ENCODE measurements around the gene GYPE.
"Not testable (repeated sequence)": the region's sequence is repeated elsewhere in the genome, so short reads cannot be mapped to it uniquely, and the experiment has no call there.

Gene GYPE

DNA sequence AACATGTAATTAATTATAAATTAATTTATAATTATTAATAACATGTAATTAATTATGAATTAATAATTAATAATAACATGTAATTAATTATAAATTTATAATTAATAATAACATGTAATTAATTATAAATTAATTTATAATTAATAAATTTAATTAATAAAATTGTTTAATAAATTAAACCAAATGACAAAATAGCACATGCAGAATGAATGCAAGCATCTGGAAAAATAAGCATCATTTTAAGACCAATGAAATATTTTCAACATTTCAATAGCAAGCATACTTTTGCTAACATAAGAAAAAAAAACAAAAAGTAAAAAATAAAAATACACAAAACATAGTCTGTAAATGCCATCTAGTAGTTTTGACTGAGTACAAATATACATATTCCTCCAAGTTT is 21.8 kb downstream of the GYPE start:
- DNase-seq (ENCODE audit: insufficient read length): no peak
- no peak for TF ChIP-seq POLR2A (IDR thresholded peaks at IDR 0.05; ENCODE audit: low read depth, low read length)
- no peak for TF ChIP-seq TAF1 (IDR thresholded peaks at IDR 0.05; ENCODE audit: borderline replicate concordance, low read depth, low read length)
- no peak for TF ChIP-seq POLR2AphosphoS5 (IDR thresholded peaks at IDR 0.05; ENCODE audit: low read depth, low read length)
- FAIRE-seq: no peak

DNA sequence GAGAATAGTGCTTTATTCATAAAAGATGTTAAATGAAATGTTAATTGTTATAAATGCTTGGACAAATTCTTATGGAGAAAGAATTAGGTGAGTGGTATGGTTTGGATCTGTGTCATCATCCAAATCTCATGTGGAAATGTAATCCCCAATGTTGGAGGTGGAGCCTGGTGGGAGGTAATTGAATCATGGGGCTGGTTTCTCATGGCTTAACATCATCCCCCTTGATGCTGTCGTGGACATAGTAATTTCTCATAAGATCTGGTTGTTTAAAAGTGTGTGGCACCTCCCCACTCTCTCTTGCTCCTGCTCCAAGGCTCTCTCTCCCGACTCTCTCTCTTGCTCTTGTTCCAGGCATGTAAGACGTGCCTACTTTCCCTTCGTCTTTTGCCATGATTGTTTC is 22.5 kb downstream of the GYPE start:
- DNase-seq (ENCODE audit: insufficient read length) (no peak), FAIRE-seq (no peak)
- no peak for TF ChIP-seq TAF1 (IDR thresholded peaks at IDR 0.05; ENCODE audit: borderline replicate concordance, low read depth, low read length)
- TF ChIP-seq POLR2A (IDR thresholded peaks at IDR 0.05; ENCODE audit: low read depth, low read length): no peak
- TF ChIP-seq POLR2AphosphoS5 (IDR thresholded peaks at IDR 0.05; ENCODE audit: low read depth, low read length): no peak

DNA sequence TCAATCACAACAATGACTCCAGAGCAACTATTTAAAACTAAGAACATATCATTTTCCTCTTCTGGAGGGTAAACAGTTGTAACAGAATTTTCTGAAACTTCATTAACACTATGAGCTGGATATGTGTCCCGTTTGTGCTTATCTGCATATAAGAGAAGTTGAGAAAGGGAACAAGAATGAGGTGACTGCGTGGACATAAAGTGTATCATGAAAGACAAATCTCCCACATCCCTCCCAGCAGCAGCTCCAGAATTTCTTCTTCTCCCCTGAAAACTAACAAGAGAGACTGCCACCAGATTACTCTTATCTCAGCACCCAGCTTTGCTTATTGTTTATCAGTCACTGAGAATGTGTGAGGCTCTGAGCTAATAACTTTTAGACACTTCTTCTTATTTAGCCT is 25.8 kb downstream of the GYPE start:
- DNase-seq (ENCODE audit: insufficient read length); FAIRE-seq: not testable (repeated sequence)

- not testable (repeated sequence) for DNase-seq (ENCODE audit: insufficient read length); FAIRE-seq
These were observed 30.0 kb downstream of the GYPE start for GRCh38 chr4:143875357-143875756.

- not testable (repeated sequence) for DNase-seq (ENCODE audit: insufficient read length); FAIRE-seq
These were observed 34.7 kb downstream of the GYPE start for GRCh38 chr4:143870523-143871268.

DNA sequence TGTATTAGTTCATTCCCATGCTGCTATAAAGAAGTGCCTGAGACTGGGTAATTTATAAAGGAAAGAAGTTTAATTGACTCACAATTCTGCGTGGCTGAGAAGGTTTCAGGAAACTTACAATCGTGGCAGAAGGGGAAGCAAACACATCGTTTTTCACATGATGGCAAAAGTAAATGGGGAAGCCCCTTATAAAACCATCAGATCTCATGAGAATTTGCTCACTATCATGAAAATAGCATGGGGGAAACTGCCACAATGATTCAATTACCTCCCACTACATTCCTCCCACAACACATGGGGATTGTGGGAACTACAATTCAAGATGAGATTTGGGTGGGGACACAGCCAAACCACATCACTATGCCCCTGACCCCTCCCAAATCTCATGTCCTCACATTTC is 35.4 kb downstream of the GYPE start:
- FAIRE-seq; DNase-seq (ENCODE audit: insufficient read length): not testable (repeated sequence)

- DNase-seq (ENCODE audit: insufficient read length); FAIRE-seq: not testable (repeated sequence)
These were observed 42.6 kb downstream of the GYPE start for GRCh38 chr4:143862716-143863115.

GRCh38 chr4:143858456-143858855 is 46.9 kb downstream of the GYPE start:
- TF ChIP-seq TAF1 (IDR thresholded peaks at IDR 0.05; ENCODE audit: borderline replicate concordance, low read depth, low read length): no peak
- TF ChIP-seq POLR2A (IDR thresholded peaks at IDR 0.05; ENCODE audit: low read depth, low read length): no peak
- no peak for TF ChIP-seq POLR2AphosphoS5 (IDR thresholded peaks at IDR 0.05; ENCODE audit: low read depth, low read length)
- no peak for FAIRE-seq
- no peak for DNase-seq (ENCODE audit: insufficient read length)

DNA sequence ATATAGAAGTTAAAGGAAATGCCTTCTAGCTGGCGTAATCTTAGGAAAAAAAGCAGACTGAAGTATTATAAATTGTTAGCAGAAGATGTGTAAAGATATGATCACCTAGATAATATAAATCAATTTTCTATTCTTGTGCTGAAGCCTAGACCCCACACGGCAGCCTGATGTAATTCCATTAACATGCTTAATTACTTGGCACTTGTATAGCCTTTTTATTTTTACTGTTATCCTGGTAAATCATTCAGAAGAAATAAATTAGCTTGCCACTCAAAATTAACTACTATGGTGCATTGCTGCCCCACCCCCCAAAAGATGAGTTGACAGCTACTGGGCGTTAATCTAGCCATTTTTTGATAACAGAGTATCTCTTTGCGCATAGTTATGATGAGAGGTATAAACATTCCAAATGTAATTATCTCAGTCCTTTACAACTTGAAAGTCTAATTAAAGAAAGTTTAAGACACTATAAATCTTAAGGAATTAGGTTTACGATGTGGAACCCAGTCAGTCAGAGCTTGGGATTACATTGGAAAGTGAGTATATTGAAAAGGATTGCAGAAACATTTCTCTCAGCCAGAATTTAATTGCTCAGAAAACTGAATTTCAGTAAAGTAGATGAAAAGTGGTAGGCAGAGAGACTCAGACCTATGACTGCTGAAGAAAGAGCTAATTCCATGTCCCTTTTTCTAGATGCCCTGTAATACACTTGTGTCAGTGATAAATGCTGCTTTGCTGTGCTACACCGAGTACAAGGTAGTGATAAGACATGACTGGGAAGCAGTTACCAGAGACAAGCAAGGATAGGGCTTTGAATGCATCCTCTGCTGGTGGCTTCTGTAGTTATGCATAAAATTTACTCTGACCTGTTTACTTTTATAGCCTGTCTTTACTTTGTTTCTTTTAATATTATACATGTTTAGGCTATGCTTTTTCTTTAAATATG is 47.7 kb downstream of the GYPE start:
- FAIRE-seq; DNase-seq (ENCODE audit: insufficient read length): not testable (repeated sequence)

DNA sequence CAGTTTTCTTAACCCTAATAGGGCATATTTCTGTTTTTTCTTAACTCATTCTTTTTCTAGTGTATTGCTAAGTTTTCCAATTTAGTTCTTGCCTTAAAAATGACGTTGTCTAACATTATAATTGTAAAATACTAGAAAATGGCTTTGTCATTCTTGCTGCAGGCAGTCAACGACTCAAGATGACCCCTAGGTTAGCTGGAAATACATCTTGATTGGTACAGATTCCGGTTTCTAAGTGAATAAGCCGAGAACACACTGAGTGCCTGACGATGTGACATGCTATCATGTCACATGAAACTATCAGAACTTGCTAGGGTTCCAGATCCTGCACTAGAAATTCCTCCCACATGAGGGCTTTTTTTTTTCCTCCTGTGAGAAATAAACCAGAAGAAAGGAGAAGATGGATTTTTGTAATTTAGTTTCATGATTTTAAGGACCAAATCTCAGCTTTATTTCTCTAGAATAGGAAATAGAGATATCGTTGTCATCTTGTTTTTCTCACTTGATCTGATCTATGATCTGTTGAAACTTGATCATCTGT is 49.3 kb downstream of the GYPE start:
- DNase-seq (ENCODE audit: insufficient read length); FAIRE-seq: not testable (repeated sequence)

GRCh38 chr4:143854645-143855044 is 50.7 kb downstream of the GYPE start:
- FAIRE-seq; DNase-seq (ENCODE audit: insufficient read length): not testable (repeated sequence)

- FAIRE-seq; DNase-seq (ENCODE audit: insufficient read length): not testable (repeated sequence)
These were observed 56.1 kb downstream of the GYPE start for GRCh38 chr4:143849296-143849695.

- DNase-seq (ENCODE audit: insufficient read length); FAIRE-seq: not testable (repeated sequence)
These were observed 61.9 kb downstream of the GYPE start for GRCh38 chr4:143843506-143843832.

- not testable (repeated sequence) for FAIRE-seq; DNase-seq (ENCODE audit: insufficient read length)
These were observed 62.5 kb downstream of the GYPE start for GRCh38 chr4:143842624-143843505.

DNA sequence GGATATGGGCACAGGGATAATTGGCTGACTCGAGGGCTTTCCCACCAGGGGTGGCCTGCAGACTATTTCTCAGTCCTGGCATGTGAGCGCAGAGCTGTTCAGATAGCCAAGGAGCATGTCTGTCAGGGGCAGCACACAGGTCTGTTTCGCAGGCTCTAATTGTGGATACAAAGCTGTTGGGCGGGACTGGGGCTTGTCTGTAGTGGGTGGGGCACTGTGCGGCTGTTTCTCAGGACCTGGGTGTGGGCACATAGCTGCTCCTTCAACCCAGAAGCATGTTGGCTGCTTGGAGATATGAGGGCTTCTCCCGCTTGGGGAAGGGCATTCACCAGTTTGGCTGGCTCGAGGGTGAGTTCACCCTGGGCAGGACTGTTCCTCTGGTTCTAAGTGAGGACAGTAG is 65.9 kb downstream of the GYPE start:
- not testable (repeated sequence) for FAIRE-seq; DNase-seq (ENCODE audit: insufficient read length)

- DNase-seq (ENCODE audit: insufficient read length); FAIRE-seq: not testable (repeated sequence)
These were observed 71.2 kb downstream of the GYPE start for GRCh38 chr4:143834196-143834595.

DNA sequence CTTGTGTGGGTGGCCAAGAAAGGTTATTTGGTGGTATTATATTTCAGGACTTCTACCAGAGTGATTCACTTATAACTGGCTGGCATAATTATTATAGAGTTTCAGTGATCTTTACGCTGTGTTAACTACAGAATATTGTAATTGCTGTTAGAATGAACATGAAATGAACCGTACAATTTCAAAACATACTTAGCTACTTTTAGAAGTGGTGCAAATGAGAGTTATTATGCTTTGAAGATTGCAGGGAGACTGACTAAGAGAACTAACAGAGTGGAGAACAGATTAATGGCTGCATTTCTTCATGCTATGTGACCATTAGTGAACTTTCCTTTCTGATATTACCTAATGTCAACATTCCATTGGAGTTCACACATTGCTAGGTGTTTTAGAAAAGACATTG is 71.7 kb downstream of the GYPE start:
- not testable (repeated sequence) for DNase-seq (ENCODE audit: insufficient read length); FAIRE-seq

DNA sequence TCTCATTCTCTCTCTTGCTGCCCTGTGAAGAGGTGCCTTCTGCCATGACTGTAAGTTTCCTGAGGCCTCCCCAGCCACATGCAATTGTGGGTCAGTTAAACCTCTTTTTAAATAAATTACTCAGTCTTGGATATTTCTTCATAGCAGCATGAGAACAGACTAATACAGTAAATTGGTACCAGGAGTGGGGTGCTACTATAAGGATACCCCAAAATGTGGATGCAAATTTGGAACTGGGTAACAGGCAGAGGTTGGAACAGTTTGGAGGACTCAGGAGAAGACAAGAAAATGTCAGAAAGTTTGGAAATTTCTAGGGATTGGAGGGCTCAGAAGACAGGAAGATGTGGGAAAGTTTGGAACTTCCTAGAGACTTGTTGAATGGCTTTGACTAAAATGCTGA is 74.8 kb downstream of the GYPE start:
- DNase-seq (ENCODE audit: insufficient read length); FAIRE-seq: not testable (repeated sequence)
